Bronchial epithelial cell (primary cell): ENCODE measurements around the gene WDR37. TPM values are rescaled to one million over a fixed set of nuclear protein-coding genes. Genes with fewer than 3 reads are reported as not detected.
"Not testable (repeated sequence)": the region's sequence is repeated elsewhere in the genome, so short reads cannot be mapped to it uniquely, and the experiment has no call there.

Experiments
- DNase-seq: peaks from one replicate; pipeline ENCODE4 v3.0.0-alpha.2; 2010; ENCODE audit warnings: low read depth
- FAIRE-seq: peaks from 2 replicates; lab custom pipeline; 2011; peaks lifted over from hg19 to GRCh38; lab: Jason Lieb, UNC
- H3K27me3 ChIP-seq: 2 replicates; pipeline ENCODE4 v1.5.1; 2011; ENCODE audit warnings: low read length; ENCODE audit not compliant: control insufficient read depth, insufficient read depth
- H3K36me3 ChIP-seq: 2 replicates; pipeline ENCODE4 v1.5.1; 2011; ENCODE audit warnings: low read length; ENCODE audit not compliant: control insufficient read depth, insufficient read depth
- H3K4me3 ChIP-seq: 2 replicates; pipeline ENCODE4 v1.5.1; 2011; ENCODE audit warnings: mild to moderate bottlenecking, low read depth, low read length, control low read depth
- CTCF ChIP-seq: IDR thresholded peaks from 2 replicates; pipeline ENCODE4 v1.5.1; 2011; ENCODE audit warnings: mild to moderate bottlenecking, moderate library complexity, low read length, control low read depth, inconsistent platforms; ENCODE audit not compliant: insufficient read depth, severe bottlenecking
- total RNA-seq: library from RNA; depleted of rRNA; stranded (reverse); fragments of >200 nt; gene quantifications from 2 replicates; pipeline ENCODE4 v1.2.1, GENCODE V29; 2014

Gene WDR37
- total RNA-seq, 1 donor from 2014 or later, result 11.1 TPM

DNA sequence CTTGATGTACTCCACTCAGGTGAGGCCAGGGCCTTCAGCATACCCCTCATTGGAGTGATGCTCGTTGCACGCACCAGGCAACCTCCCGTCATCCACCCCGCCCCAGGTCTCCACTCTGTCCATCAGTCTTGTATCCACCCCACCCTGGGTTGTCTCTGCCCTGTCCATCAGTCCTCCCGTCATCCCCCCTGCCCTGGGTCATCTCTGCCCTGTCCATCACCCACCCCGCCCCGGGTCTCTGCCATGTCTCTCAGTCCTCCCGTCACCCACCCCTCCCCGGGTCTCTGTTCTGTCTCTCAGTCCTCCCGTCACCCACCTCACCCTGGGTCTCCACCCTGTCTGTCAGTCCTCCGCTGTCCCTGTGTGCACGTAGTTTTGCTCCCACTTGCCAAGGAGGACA is 59.9 kb downstream of the WDR37 start:
- DNase-seq (no peak), FAIRE-seq (no peak)
- Histone ChIP-seq H3K36me3 (peaks cover 23% of the 10 kb centered on the region), H3K27me3 (no peaks in the 10 kb centered on the region), H3K4me3 (no peak overlapping the region)
- no peak for TF ChIP-seq CTCF

DNA sequence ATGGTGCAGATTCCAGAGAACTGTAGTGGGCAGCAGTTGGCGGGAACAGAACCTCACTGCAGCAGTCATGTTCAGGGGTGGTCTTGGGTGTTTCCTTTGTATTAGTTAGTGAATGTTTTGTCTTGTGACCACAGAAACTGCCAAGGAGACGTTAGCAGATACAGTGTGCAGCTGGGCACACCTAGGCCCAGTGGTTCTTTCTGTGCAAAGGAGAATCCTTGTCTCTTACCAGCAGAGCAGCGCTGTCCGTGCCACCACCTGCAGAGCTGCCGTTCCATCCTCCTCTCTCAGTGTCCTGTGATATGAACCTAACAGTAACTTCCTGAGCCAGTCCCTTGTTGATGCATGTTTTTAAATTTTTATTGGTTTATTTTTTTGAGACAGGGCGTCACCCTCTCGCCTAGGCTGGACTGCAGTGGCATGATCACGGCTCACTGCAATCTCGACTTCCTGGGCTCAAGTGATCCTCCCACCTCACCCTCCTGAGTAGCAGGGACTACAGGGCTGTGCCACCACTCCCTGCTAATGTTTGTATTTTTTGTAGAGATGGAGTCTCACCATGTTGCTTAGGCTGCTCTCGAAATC is 60.6 kb downstream of the WDR37 start:
- H3K36me3 ChIP-seq, result peaks cover 25% of the 10 kb centered on the region
- no peaks in the 10 kb centered on the region for H3K27me3 ChIP-seq
- TF ChIP-seq CTCF, result no peak
- no peak for FAIRE-seq
- no peak overlapping the region for H3K4me3 ChIP-seq
- DNase-seq, result no peak

GRCh38 chr10:1117651-1118050 is 61.5 kb downstream of the WDR37 start:
- H3K36me3 ChIP-seq, result peaks cover 27% of the 10 kb centered on the region
- no peak overlapping the region for H3K4me3 ChIP-seq
- no peaks in the 10 kb centered on the region for H3K27me3 ChIP-seq
- no peak for TF ChIP-seq CTCF
- FAIRE-seq (no peak), DNase-seq (no peak)

DNA sequence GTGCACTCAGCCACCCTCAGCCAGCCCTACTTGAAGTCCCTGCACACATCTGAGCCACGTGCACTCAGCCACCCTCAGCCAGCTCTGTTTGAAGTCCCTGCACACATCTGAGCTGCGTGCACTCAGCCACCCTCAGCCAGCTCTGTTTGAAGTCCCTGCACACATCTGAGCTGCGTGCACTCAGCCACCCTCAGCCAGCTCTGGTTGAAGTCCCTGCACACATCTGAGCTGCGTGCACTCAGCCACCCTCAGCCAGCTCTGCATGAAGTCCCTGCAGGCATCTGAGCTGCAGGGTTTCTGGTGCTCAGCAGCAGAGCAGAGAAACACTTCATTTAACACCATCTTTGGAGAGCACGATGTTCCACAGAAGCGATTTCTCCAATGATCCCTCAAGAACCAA is 62.1 kb downstream of the WDR37 start:
- not testable (repeated sequence) for H3K4me3 ChIP-seq, DNase-seq, H3K27me3 ChIP-seq, FAIRE-seq
- peaks cover 27% of the 10 kb centered on the region for H3K36me3 ChIP-seq

DNA sequence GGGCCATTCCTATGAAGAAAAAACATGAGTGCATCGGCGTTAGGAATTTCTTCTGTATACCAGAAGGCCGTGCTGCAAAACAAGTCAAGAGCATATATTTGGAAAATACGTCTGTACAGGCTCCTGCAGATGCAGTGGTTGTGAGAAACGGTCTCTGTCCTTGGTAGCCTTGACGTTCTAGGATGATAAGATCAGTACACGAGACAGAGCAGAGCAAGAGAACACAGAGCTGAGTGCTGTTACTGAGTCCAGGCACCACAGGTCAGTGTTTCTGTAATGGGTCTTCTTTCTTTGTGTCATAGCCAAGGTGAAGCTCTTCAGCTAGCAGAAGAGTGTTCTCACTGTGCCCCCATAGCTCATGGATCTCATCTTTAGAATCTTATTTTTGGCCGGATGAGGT is 62.8 kb downstream of the WDR37 start:
- FAIRE-seq (no peak), DNase-seq (no peak)
- peaks cover 27% of the 10 kb centered on the region for H3K36me3 ChIP-seq

DNA sequence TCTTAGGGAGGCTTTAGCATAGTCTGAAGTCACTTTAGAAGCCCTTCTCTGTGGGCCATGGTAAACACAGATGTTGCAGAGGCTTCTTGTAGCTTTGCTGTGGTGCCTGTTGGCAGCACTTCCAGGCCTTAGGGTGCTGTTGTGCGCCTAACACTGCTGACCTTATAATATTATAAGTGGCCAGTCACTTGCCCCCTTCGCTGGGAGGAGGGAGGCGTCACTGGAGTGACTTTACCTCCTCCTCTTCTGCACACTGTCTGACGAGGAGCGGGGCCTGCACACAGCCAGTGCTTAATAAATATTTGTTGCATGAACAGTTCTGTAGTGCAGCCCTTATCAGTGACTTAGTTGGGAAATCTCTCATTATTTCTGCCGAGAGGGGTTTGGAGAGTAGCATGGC is 63.3 kb downstream of the WDR37 start:
- no peak for FAIRE-seq
- no peak overlapping the region for H3K4me3 ChIP-seq
- DNase-seq, result no peak

More for the DNA sequence above, 62.8 kb downstream of the WDR37 start:
- Histone ChIP-seq H3K4me3 (no peak overlapping the region), H3K27me3 (no peaks in the 10 kb centered on the region)
- TF ChIP-seq CTCF, result no peak

More for the DNA sequence above, 63.3 kb downstream of the WDR37 start:
- no peaks in the 10 kb centered on the region for H3K27me3 ChIP-seq
- no peak for TF ChIP-seq CTCF
- peaks cover 27% of the 10 kb centered on the region for H3K36me3 ChIP-seq
